ENCODE data around the gene SEC24D.

DNA sequence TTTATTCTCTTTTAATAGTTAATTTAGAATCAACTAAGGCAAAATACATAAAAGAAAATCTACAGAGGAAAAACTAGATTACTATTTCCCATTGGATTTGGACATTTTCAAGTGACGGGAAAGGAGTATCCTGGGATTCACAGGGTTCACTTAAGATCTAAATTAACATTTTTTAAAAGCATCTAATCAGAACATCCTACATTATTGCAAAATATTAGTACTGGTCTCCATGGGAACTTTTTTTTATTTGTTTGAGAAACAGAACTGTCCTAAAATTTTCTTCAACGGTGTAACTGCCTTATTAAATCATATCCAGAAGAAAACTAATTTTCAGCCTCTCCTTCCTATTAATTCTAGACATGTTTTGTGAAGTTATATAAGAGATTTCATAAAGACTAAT lies 81.0 kb downstream of the SEC24D start:
- TF ChIP-seq, protein P1, sequence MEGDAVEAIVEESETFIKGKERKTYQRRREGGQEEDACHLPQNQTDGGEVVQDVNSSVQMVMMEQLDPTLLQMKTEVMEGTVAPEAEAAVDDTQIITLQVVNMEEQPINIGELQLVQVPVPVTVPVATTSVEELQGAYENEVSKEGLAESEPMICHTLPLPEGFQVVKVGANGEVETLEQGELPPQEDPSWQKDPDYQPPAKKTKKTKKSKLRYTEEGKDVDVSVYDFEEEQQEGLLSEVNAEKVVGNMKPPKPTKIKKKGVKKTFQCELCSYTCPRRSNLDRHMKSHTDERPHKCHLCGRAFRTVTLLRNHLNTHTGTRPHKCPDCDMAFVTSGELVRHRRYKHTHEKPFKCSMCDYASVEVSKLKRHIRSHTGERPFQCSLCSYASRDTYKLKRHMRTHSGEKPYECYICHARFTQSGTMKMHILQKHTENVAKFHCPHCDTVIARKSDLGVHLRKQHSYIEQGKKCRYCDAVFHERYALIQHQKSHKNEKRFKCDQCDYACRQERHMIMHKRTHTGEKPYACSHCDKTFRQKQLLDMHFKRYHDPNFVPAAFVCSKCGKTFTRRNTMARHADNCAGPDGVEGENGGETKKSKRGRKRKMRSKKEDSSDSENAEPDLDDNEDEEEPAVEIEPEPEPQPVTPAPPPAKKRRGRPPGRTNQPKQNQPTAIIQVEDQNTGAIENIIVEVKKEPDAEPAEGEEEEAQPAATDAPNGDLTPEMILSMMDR (IDR thresholded peaks at IDR 0.05; ENCODE audit: extremely low read depth in 1 of 2, insufficient read depth in 1 of 2, low read depth in 1 of 2, low read length in 2 of 2), result no peak
- TF ChIP-seq EZH2 (IDR thresholded peaks at IDR 0.05; ENCODE audit: borderline replicate concordance, low read depth, low read length, severe bottlenecking), result no peak
- TF ChIP-seq, protein P2, sequence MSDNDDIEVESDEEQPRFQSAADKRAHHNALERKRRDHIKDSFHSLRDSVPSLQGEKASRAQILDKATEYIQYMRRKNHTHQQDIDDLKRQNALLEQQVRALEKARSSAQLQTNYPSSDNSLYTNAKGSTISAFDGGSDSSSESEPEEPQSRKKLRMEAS (IDR thresholded peaks at IDR 0.05; ENCODE audit: insufficient read depth, insufficient read length), result no peak
- TF ChIP-seq JUN (IDR thresholded peaks at IDR 0.05; ENCODE audit: borderline replicate concordance, insufficient read depth, insufficient read length, low read depth), result no peak
- no peak for TF ChIP-seq MYC (IDR thresholded peaks at IDR 0.05; ENCODE audit: low read depth, low read length)
- no peak for TF ChIP-seq POLR2A (IDR thresholded peaks at IDR 0.05; ENCODE audit: low read depth, low read length)
